GM12892 (cell line): ENCODE data around the gene ABI3BP.

Experiments
- POLR2A ChIP-seq: IDR thresholded peaks from 2 replicates; pipeline ENCODE4 v1.6.1; 2011; ENCODE audit warnings: low read depth, low read length, control low read depth
- POLR2AphosphoS5 ChIP-seq: IDR thresholded peaks from 2 replicates; pipeline ENCODE4 v1.6.1; 2011; ENCODE audit warnings: low read depth, low read length, control low read depth
- TAF1 ChIP-seq: IDR thresholded peaks from 2 replicates; pipeline ENCODE4 v1.6.1; 2011; ENCODE audit warnings: low read depth, mild to moderate bottlenecking, control low read depth, low read length, borderline replicate concordance

DNA sequence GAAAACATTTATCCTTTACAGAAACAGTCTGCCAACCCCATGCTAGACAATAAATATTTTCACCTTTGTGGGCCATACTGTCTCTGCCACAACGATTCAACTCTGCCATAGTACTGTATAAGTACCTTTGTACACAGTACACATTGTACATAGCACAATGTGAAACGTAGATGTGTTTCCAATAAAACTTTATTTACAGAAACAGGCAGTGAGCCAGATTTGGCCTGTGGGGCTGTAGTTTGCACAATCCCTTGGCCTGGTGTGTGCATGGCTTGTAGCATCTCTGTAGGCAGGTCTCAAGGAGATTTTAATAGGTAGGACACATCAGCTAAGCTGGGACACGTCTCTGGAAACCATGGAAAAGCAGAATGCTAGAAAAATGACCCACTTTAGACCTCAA, 209.6 kb downstream of the ABI3BP start:
- TF ChIP-seq TAF1, result no peak
- TF ChIP-seq POLR2AphosphoS5, result no peak
- no peak for TF ChIP-seq POLR2A
